Pancreas (tissue), 10 donors: ENCODE measurements around the gene STRA8. TPM values are rescaled to one million over a fixed set of nuclear protein-coding genes. Genes with fewer than 3 reads are reported as not detected.

Experiments
- ATAC-seq, 4 donors: fragments of 200-7000 bp; cut with Tn5 transposase; one replicate each; pipeline versions ENCODE4 v1.8.0 to v1.9.1; 2020; ENCODE audit warnings: mild to moderate bottlenecking in 4 of 4, moderate library complexity in 4 of 4
- DNase-seq, 6 donors: peaks; one replicate each; pipeline ENCODE4 v3.0.0-alpha.2; 2020
- FAIRE-seq: peaks from 2 replicates; lab custom pipeline; 2012; peaks lifted over from hg19 to GRCh38; lab: Jason Lieb, UNC
- H3K27ac ChIP-seq, 4 donors: fragments of 200-600 bp; sonication (generic); 1 replicate in 3 of 4; 2 replicates in 1 of 4; pipeline versions ENCODE4 v1.5.0 to v1.8.0; 2020
- H3K27me3 ChIP-seq, 4 donors: fragments of 200-600 bp; one replicate each; pipeline ENCODE4 v1.8.0; 2021
- H3K36me3 ChIP-seq, 3 donors: fragments of 200-600 bp; sonication (generic) in 1 of 3; one replicate each; pipeline versions ENCODE4 v1.5.0 to v1.8.0; 2020 to 2021
- H3K4me1 ChIP-seq, 3 donors: fragments of 200-600 bp; one replicate each; pipeline ENCODE4 v1.8.0; 2021
- H3K4me3 ChIP-seq, 4 donors: fragments of 200-600 bp; sonication (generic) in 2 of 4; one replicate each; pipeline versions ENCODE4 v1.5.0 to v1.8.0; 2020 to 2021
- H3K9me3 ChIP-seq, 4 donors: fragments of 200-600 bp; one replicate each; pipeline ENCODE4 v1.8.0; 2021
- CTCF ChIP-seq, 4 donors: fragments of 200-600 bp; sonication (generic) in 3 of 4; IDR thresholded peaks; one replicate each; pipeline versions ENCODE4 v1.5.0 to v1.8.0; 2021; ENCODE audit warnings: antibody characterized with exemption in 4 of 4
- WGBS, 2 donors: extraction: QIAGEN DNeasy Blood & Tissue Kit; methylation state at CpG; one replicate each; pipeline ENCODE4 v1.1.7; 2013; 5-methylcytosine and 5-hydroxymethylcytosine counted together
- intact Hi-C, 3 donors: fragments of 100-400 bp; cut with DNase I; formaldehyde crosslinking; loops; one replicate each; pipeline versions ENCODE4 v1.11.1 to v1.14.2; 2022
- polyA plus RNA-seq, 2 donors: library from polyadenylated mRNA; stranded (reverse); fragments of 200-250 nt; gene quantifications; one replicate each; pipeline ENCODE4 v1.2.3, GENCODE V29; 2013
- total RNA-seq, 6 donors: library from RNA; stranded (reverse); fragmentation: NEBNext Ultra II Directional in 4 of 6; extraction: Animal tissue kit (Norgen Biotek cat#: 25700) in 4 of 6; gene quantifications; one replicate each; pipeline versions ENCODE4 v1.2.1 to v1.2.4, GENCODE V29; 2021 to 2023
- donor health status: healthy with polysubstance abuse.
- donor health status: DM: no; HTN: no; CAD: no; lungs with moderate emphysema.
- donor health status: DM: no; HTN: no; CAD: no.
- donor health status: control.
- donor health status: control.
- donor health status: Bipolar disorder and iron deficiency.
- donor health status: DM: yes; HTN: yes; CAD: no.
- donor health status: DM: no; HTN: no; CAD: no.
- donor health status: DM: no; HTN: no; CAD: no.
- donor health status: DM: yes; HTN: yes; CAD: no.

Gene STRA8
- total and polyA plus RNA-seq, 8 donors = 0.12 TPM; not detected in 7

GRCh38 chr7:135200821-135201331 lies 32.8 kb upstream of the STRA8 start:
- 34 to 41% methylated on average over 3 of the region's 3 CpGs for WGBS, 2 donors
- DNase-seq (peak in 2 of 6 donors; percentile 57 to 63), FAIRE-seq (no peak), ATAC-seq (peak in 3 of 4 donors; percentile 37 to 61 (median 49))
- TF ChIP-seq CTCF (IDR thresholded peaks at IDR 0.05) = no peak
- Histone ChIP-seq H3K4me1 (peaks cover 38 to 43% (median 41%) of the 10 kb centered on the region in 3 donors), H3K4me3 (no peak overlapping the region), H3K27ac (peak overlapping the region in 2 of 4 donors; percentile 33 to 74), H3K27me3 (no peaks in the 10 kb centered on the region), H3K36me3 (peaks cover 0 to 63% (median 6%) of the 10 kb centered on the region in 3 donors), H3K9me3 (no peaks in the 10 kb centered on the region)
- intact Hi-C loops = no loop called here

- FAIRE-seq (no peak), DNase-seq (no peak), ATAC-seq (no peak)
- Histone ChIP-seq H3K27me3 (no peaks in the 10 kb centered on the region), H3K9me3 (no peaks in the 10 kb centered on the region), H3K4me1 (peaks cover 43 to 45% (median 45%) of the 10 kb centered on the region in 3 donors), H3K4me3 (no peak overlapping the region), H3K36me3 (peaks cover 0 to 59% (median 6%) of the 10 kb centered on the region in 3 donors), H3K27ac (peak overlapping the region in 2 of 4 donors; percentile 33 to 74)
- TF ChIP-seq CTCF (IDR thresholded peaks at IDR 0.05) = no peak
- WGBS, 2 donors = 61 to 69% methylated on average over 2 of the region's 2 CpGs
- intact Hi-C loops = no loop called here
These were observed 32.3 kb upstream of the STRA8 start for GRCh38 chr7:135201350-135201749.

GRCh38 chr7:135204341-135204749 lies 29.3 kb upstream of the STRA8 start:
- H3K9me3 ChIP-seq = no peaks in the 10 kb centered on the region
- no peak for FAIRE-seq
- H3K27me3 ChIP-seq = no peaks in the 10 kb centered on the region
- peaks cover 69 to 73% (median 71%) of the 10 kb centered on the region in 3 donors for H3K4me1 ChIP-seq
- H3K4me3 ChIP-seq = no peak overlapping the region
- peak in 1 of 6 donors; percentile 40 for DNase-seq
- ATAC-seq = peak in 1 of 4 donors; percentile 25
- WGBS, 2 donors = 39 to 63% methylated on average over 6 of the region's 6 CpGs
- TF ChIP-seq CTCF (IDR thresholded peaks at IDR 0.05) = no peak
- peak overlapping the region; percentile 2 to 75 (median 68) for H3K27ac ChIP-seq
- intact Hi-C loops = no loop called here
- peaks cover 0 to 30% (median 0%) of the 10 kb centered on the region in 3 donors for H3K36me3 ChIP-seq

GRCh38 chr7:135204876-135205275 lies 28.8 kb upstream of the STRA8 start:
- Histone ChIP-seq H3K4me1 (peaks cover 71 to 78% (median 74%) of the 10 kb centered on the region in 3 donors), H3K9me3 (no peaks in the 10 kb centered on the region), H3K36me3 (peaks cover 0 to 25% (median 0%) of the 10 kb centered on the region in 3 donors), H3K4me3 (no peak overlapping the region), H3K27ac (peak overlapping the region; percentile 2 to 75 (median 68)), H3K27me3 (no peaks in the 10 kb centered on the region)
- ATAC-seq (peak; percentile 73 to 88 (median 80)), FAIRE-seq (no peak), DNase-seq (peak in 4 of 6 donors; percentile 67 to 84 (median 74))
- 15 to 24% methylated on average over 5 of the region's 5 CpGs for WGBS, 2 donors
- no peak for TF ChIP-seq CTCF (IDR thresholded peaks at IDR 0.05)
- intact Hi-C loops = no loop called here

- Histone ChIP-seq H3K27me3 (no peaks in the 10 kb centered on the region), H3K36me3 (peaks cover 0 to 21% (median 0%) of the 10 kb centered on the region in 3 donors), H3K9me3 (no peaks in the 10 kb centered on the region), H3K4me3 (no peak overlapping the region), H3K27ac (peak overlapping the region; percentile 2 to 75 (median 68)), H3K4me1 (peaks cover 70 to 76% (median 73%) of the 10 kb centered on the region in 3 donors)
- intact Hi-C loops = no loop called here
- WGBS, 2 donors = 95 to 98% methylated on average over 8 of the region's 8 CpGs
- ATAC-seq = no peak
- TF ChIP-seq CTCF (IDR thresholded peaks at IDR 0.05) = no peak
- no peak for FAIRE-seq
- no peak for DNase-seq
These were observed 27.8 kb upstream of the STRA8 start for GRCh38 chr7:135205850-135206249.
